GM23338 (cell line): ENCODE data around the gene OR51D1. TPM values are rescaled to one million over a fixed set of nuclear protein-coding genes. Genes with fewer than 3 reads are reported as not detected.

Experiments used
- ATAC-seq: fragments of 200-7000 bp; cut with Tn5 transposase; 3 replicates; pipeline ENCODE4 v1.9.1; 2020
- DNase-seq: peaks from one replicate; pipeline ENCODE4 v3.0.0-alpha.2; 2015; ENCODE audit warnings: low spot score
- H2AFZ ChIP-seq: fragments of 200-600 bp; sonication (generic); 2 replicates; pipeline ENCODE4 v1.8.0; 2016; ENCODE audit warnings: antibody characterized with exemption, mild to moderate bottlenecking, moderate library complexity
- H3F3A ChIP-seq: fragments of 200-600 bp; sonication (generic); replicated peaks from 2 replicates; pipeline ENCODE4 v1.8.0; 2017; ENCODE audit warnings: antibody characterized with exemption, mixed run types, low read depth
- H3K27ac ChIP-seq: fragments of 200-600 bp; sonication (generic); 2 replicates; pipeline ENCODE4 v1.6.1; 2016; ENCODE audit warnings: low read depth
- H3K27me3 ChIP-seq: fragments of 200-600 bp; sonication (generic); 2 replicates; pipeline ENCODE4 v1.8.0; 2016; ENCODE audit warnings: mild to moderate bottlenecking, mixed run types, moderate library complexity; ENCODE audit not compliant: insufficient read depth
- H3K36me3 ChIP-seq: fragments of 200-600 bp; sonication (generic); 2 replicates; pipeline ENCODE4 v1.8.0; 2016; ENCODE audit warnings: mild to moderate bottlenecking; ENCODE audit not compliant: insufficient read depth
- H3K4me1 ChIP-seq: fragments of 200-600 bp; sonication (generic); 2 replicates; pipeline ENCODE4 v1.8.0; 2016; ENCODE audit warnings: mild to moderate bottlenecking, moderate library complexity; ENCODE audit not compliant: insufficient read depth
- H3K4me2 ChIP-seq: fragments of 200-600 bp; sonication (generic); 2 replicates; pipeline ENCODE4 v1.7.1; 2017; ENCODE audit warnings: mixed run types
- H3K4me3 ChIP-seq: fragments of 200-600 bp; sonication (generic); 2 replicates; pipeline ENCODE4 v1.6.1; 2016; ENCODE audit warnings: mixed run types
- H3K79me2 ChIP-seq: fragments of 200-600 bp; sonication (generic); replicated peaks from 2 replicates; pipeline ENCODE4 v1.8.0; 2017; ENCODE audit warnings: mild to moderate bottlenecking; ENCODE audit not compliant: insufficient read depth
- H3K9me2 ChIP-seq: fragments of 200-600 bp; sonication (generic); 2 replicates; pipeline ENCODE4 v1.8.0; 2017; ENCODE audit not compliant: insufficient read depth
- H4K20me1 ChIP-seq: fragments of 200-600 bp; sonication (generic); replicated peaks from 2 replicates; pipeline ENCODE4 v1.8.0; 2017; ENCODE audit warnings: mild to moderate bottlenecking; ENCODE audit not compliant: insufficient read depth
- H3K27ac Mint-ChIP-seq: 2 replicates; pipeline ENCODE4 v1.8.0; 2020; ENCODE audit warnings: inconsistent platforms, mild to moderate bottlenecking, moderate library complexity, mixed read lengths
- H3K27me3 Mint-ChIP-seq: 3 replicates; pipeline ENCODE4 v1.8.0; 2022; ENCODE audit warnings: low read depth, mild to moderate bottlenecking, moderate library complexity, mixed read lengths, inconsistent platforms; ENCODE audit not compliant: insufficient read depth, poor library complexity
- H3K36me3 Mint-ChIP-seq: 3 replicates; pipeline ENCODE4 v1.8.0; 2021; ENCODE audit warnings: low read depth, mild to moderate bottlenecking, inconsistent platforms, moderate library complexity, mixed read lengths
- H3K4me1 Mint-ChIP-seq: 3 replicates; pipeline ENCODE4 v1.8.0; 2020; ENCODE audit warnings: mild to moderate bottlenecking, inconsistent platforms, mixed read lengths
- H3K4me3 Mint-ChIP-seq: 3 replicates; pipeline ENCODE4 v1.8.0; 2021; ENCODE audit warnings: moderate library complexity, mild to moderate bottlenecking, inconsistent platforms, mixed read lengths
- H3K9me3 Mint-ChIP-seq: 3 replicates; pipeline ENCODE4 v1.8.0; 2020; ENCODE audit warnings: moderate library complexity, mild to moderate bottlenecking, inconsistent platforms, mixed read lengths
- CTCF ChIP-seq, 2 experiments: fragments of 200-600 bp in 1 of 2; sonication (generic) in 1 of 2; conservative IDR thresholded peaks; 2 replicates each; pipeline versions ENCODE4 v1.5.1 to v1.6.1; 2016 to 2017; ENCODE audit warnings: antibody characterized with exemption in 2 of 2, low read depth in 2 of 2, mild to moderate bottlenecking in 2 of 2, moderate library complexity in 1 of 2
- ETS1 ChIP-seq: IDR thresholded peaks from 2 replicates; pipeline ENCODE4 v1.6.1; 2016; ENCODE audit warnings: antibody characterized with exemption
- EZH2phosphoT487 ChIP-seq: fragments of 200-600 bp; sonication (generic); IDR thresholded peaks from one replicate; pipeline ENCODE4 v1.8.1; 2018; ENCODE audit warnings: antibody characterized with exemption; ENCODE audit not compliant: unreplicated experiment
- NANOG ChIP-seq: IDR thresholded peaks from 2 replicates; pipeline ENCODE4 v1.6.1; 2016; ENCODE audit warnings: antibody characterized with exemption, borderline replicate concordance
- POLR2AphosphoS5 ChIP-seq: IDR thresholded peaks from 2 replicates; pipeline ENCODE4 v1.6.1; 2016; ENCODE audit warnings: antibody characterized with exemption, low read depth
- REST ChIP-seq: IDR thresholded peaks from one replicate; pipeline ENCODE4 v1.6.1; 2018; ENCODE audit warnings: antibody characterized with exemption; ENCODE audit not compliant: unreplicated experiment
- STAT1 ChIP-seq: IDR thresholded peaks from one replicate; pipeline ENCODE4 v1.6.1; 2016; ENCODE audit warnings: antibody characterized with exemption; ENCODE audit not compliant: unreplicated experiment
- ZNF114 ChIP-seq: fragments of 250-450 bp; sonication (Bioruptor Pico); IDR thresholded peaks from 2 replicates; pipeline ENCODE4 v1.5.0; 2020; ENCODE audit warnings: mild to moderate bottlenecking, moderate library complexity
- ZNF331 ChIP-seq: fragments of 250-450 bp; sonication (Bioruptor Pico); IDR thresholded peaks from 2 replicates; pipeline ENCODE4 v1.5.0; 2020; ENCODE audit warnings: low read depth, mild to moderate bottlenecking, moderate library complexity
- polyA plus RNA-seq: library from polyadenylated mRNA; unstranded; fragments of >200 nt; fragmentation: Nextera tagmentation; extraction: Ambion mirVana; gene quantifications from 2 replicates; pipeline ENCODE4 v1.2.1, GENCODE V29; 2016
- total RNA-seq: library from RNA; depleted of rRNA; stranded (reverse); fragments of >200 nt; shearing (Covaris generic); gene quantifications from 2 replicates; pipeline ENCODE4 v1.2.3, GENCODE V29; 2014

OR51D1 gene
- total and polyA plus RNA-seq, 2 experiments from 2014 or later: not detected

- TF ChIP-seq REST: no peak
- TF ChIP-seq NANOG: no peak
- TF ChIP-seq STAT1: no peak
Measured at GRCh38 chr11:4619514-4619913, 17.8 kb upstream of the OR51D1 start (continued).

GRCh38 chr11:4626207-4627099 lies 10.8 kb upstream of the OR51D1 start:
- Histone ChIP-seq H3K27me3 (no peaks in the 10 kb centered on the region), H3K36me3 (no peaks in the 10 kb centered on the region), H4K20me1 (no peaks in the 10 kb centered on the region), H3K9me2 (no peaks in the 10 kb centered on the region), H3K27ac (no peak overlapping the region), H2AFZ (peak overlapping the region; percentile 63), H3F3A (no peaks in the 10 kb centered on the region), H3K4me1 (peaks cover 18% of the 10 kb centered on the region), H3K4me2 (peak overlapping the region; percentile 16), H3K4me3 (no peak overlapping the region), H3K79me2 (no peaks in the 10 kb centered on the region)
- Mint-ChIP-seq H3K36me3 (no peaks in the 10 kb centered on the region; the same call in 2 of the 3 replicates), H3K4me1 (peaks cover 20% of the 10 kb centered on the region), H3K27ac (no peak overlapping the region), H3K9me3 (peaks cover 4% of the 10 kb centered on the region), H3K4me3 (no peak overlapping the region), H3K27me3 (peaks cover 2% of the 10 kb centered on the region)
- TF ChIP-seq ZNF114 (CRISPR knock-in tag) (no peak), EZH2phosphoT487 (no peak), NANOG (no peak), STAT1 (no peak), CTCF (conservative IDR thresholded peaks at IDR 0.05; ENCODE audit: low read depth in 2 of 2) (peak; percentile 89 to 91)
- DNase-seq (peak; percentile 93), ATAC-seq (peak; percentile 99)

GRCh38 chr11:4636136-4636535 lies 1.1 kb upstream of the OR51D1 start:
- Mint-ChIP-seq H3K4me1 (no peaks in the 10 kb centered on the region), H3K27ac (no peak overlapping the region), H3K4me3 (no peak overlapping the region), H3K36me3 (no peaks in the 10 kb centered on the region), H3K9me3 (no peaks in the 10 kb centered on the region), H3K27me3 (no peaks in the 10 kb centered on the region)
- Histone ChIP-seq H2AFZ (peak overlapping the region; percentile 94), H3K4me3 (no peak overlapping the region), H3F3A (no peaks in the 10 kb centered on the region), H3K9me2 (peaks cover 14% of the 10 kb centered on the region; the same call in 1 of the 2 replicates), H3K4me1 (no peaks in the 10 kb centered on the region), H3K36me3 (no peaks in the 10 kb centered on the region), H3K4me2 (no peak overlapping the region), H4K20me1 (no peaks in the 10 kb centered on the region), H3K79me2 (no peaks in the 10 kb centered on the region), H3K27ac (no peak overlapping the region), H3K27me3 (no peaks in the 10 kb centered on the region)
- ATAC-seq (no peak), DNase-seq (no peak)
- TF ChIP-seq ZNF331 (CRISPR knock-in tag) (no peak), POLR2AphosphoS5 (no peak), ETS1 (no peak)
